ENCODE measurements around the gene COX18.

Gene COX18

GRCh38 chr4:73092868-73093267, 23.4 kb upstream of the COX18 start:
- no peak for DNase-seq (ENCODE audit: low read depth, low spot score)
- Histone ChIP-seq H3K9ac (ENCODE audit: insufficient read length, low read depth) (no peak overlapping the region), H3K36me3 (ENCODE audit: insufficient read depth, insufficient read length, low read length) (peaks cover 54% of the 10 kb centered on the region), H3K9me3 (ENCODE audit: insufficient read depth, low read length) (no peaks in the 10 kb centered on the region), H3K4me3 (ENCODE audit: insufficient read length, low read depth) (no peak overlapping the region), H3K4me1 (ENCODE audit: insufficient read depth, insufficient read length) (no peaks in the 10 kb centered on the region), H3K27me3 (ENCODE audit: insufficient read depth, insufficient read length) (no peaks in the 10 kb centered on the region)
- TF ChIP-seq YY1 (IDR thresholded peaks at IDR 0.05; ENCODE audit: insufficient read depth, insufficient read length) = no peak

GRCh38 chr4:73090738-73091137, 21.2 kb upstream of the COX18 start:
- Histone ChIP-seq H3K9me3 (ENCODE audit: insufficient read depth, low read length) (no peaks in the 10 kb centered on the region), H3K4me3 (ENCODE audit: insufficient read length, low read depth) (no peak overlapping the region), H3K27me3 (ENCODE audit: insufficient read depth, insufficient read length) (no peaks in the 10 kb centered on the region), H3K9ac (ENCODE audit: insufficient read length, low read depth) (no peak overlapping the region), H3K36me3 (ENCODE audit: insufficient read depth, insufficient read length, low read length) (peaks cover 37% of the 10 kb centered on the region), H3K4me1 (ENCODE audit: insufficient read depth, insufficient read length) (no peaks in the 10 kb centered on the region)
- TF ChIP-seq SUZ12 (IDR thresholded peaks at IDR 0.05; ENCODE audit: extremely low read depth, insufficient read depth, insufficient read length) (no peak), YY1 (IDR thresholded peaks at IDR 0.05; ENCODE audit: insufficient read depth, insufficient read length) (no peak), ZNF274 (IDR thresholded peaks at IDR 0.05; ENCODE audit: low read depth, low read length) (no peak)
- DNase-seq (ENCODE audit: low read depth, low spot score) = no peak

- no peaks in the 10 kb centered on the region for H3K9me3 ChIP-seq (ENCODE audit: insufficient read depth, low read length)
- DNase-seq (ENCODE audit: low read depth, low spot score) = no peak
- H3K9ac ChIP-seq (ENCODE audit: insufficient read length, low read depth) = no peak overlapping the region
- peaks cover 38% of the 10 kb centered on the region for H3K36me3 ChIP-seq (ENCODE audit: insufficient read depth, insufficient read length, low read length)
- H3K27me3 ChIP-seq (ENCODE audit: insufficient read depth, insufficient read length) = no peaks in the 10 kb centered on the region
- H3K4me1 ChIP-seq (ENCODE audit: insufficient read depth, insufficient read length) = no peaks in the 10 kb centered on the region
- no peak overlapping the region for H3K4me3 ChIP-seq (ENCODE audit: insufficient read length, low read depth)
- TF ChIP-seq ZNF274 (IDR thresholded peaks at IDR 0.05; ENCODE audit: low read depth, low read length) = no peak
- TF ChIP-seq SUZ12 (IDR thresholded peaks at IDR 0.05; ENCODE audit: extremely low read depth, insufficient read depth, insufficient read length) = no peak
- TF ChIP-seq YY1 (IDR thresholded peaks at IDR 0.05; ENCODE audit: insufficient read depth, insufficient read length) = no peak
These were observed 18.4 kb upstream of the COX18 start for GRCh38 chr4:73087871-73088270.

GRCh38 chr4:73086095-73086868, 16.8 kb upstream of the COX18 start:
- Histone ChIP-seq H3K9me3 (ENCODE audit: insufficient read depth, low read length) (no peaks in the 10 kb centered on the region), H3K4me3 (ENCODE audit: insufficient read length, low read depth) (no peak overlapping the region), H3K36me3 (ENCODE audit: insufficient read depth, insufficient read length, low read length) (peaks cover 29% of the 10 kb centered on the region), H3K9ac (ENCODE audit: insufficient read length, low read depth) (no peak overlapping the region), H3K27me3 (ENCODE audit: insufficient read depth, insufficient read length) (no peaks in the 10 kb centered on the region), H3K4me1 (ENCODE audit: insufficient read depth, insufficient read length) (no peaks in the 10 kb centered on the region)
- no peak for TF ChIP-seq YY1 (IDR thresholded peaks at IDR 0.05; ENCODE audit: insufficient read depth, insufficient read length)
- DNase-seq (ENCODE audit: low read depth, low spot score) = no peak

- Histone ChIP-seq H3K9me3 (ENCODE audit: insufficient read depth, low read length) (no peaks in the 10 kb centered on the region), H3K27me3 (ENCODE audit: insufficient read depth, insufficient read length) (no peaks in the 10 kb centered on the region), H3K4me1 (ENCODE audit: insufficient read depth, insufficient read length) (no peaks in the 10 kb centered on the region), H3K4me3 (ENCODE audit: insufficient read length, low read depth) (no peak overlapping the region), H3K36me3 (ENCODE audit: insufficient read depth, insufficient read length, low read length) (peaks cover 31% of the 10 kb centered on the region), H3K9ac (ENCODE audit: insufficient read length, low read depth) (no peak overlapping the region)
- DNase-seq (ENCODE audit: low read depth, low spot score) = no peak
- TF ChIP-seq YY1 (IDR thresholded peaks at IDR 0.05; ENCODE audit: insufficient read depth, insufficient read length) (no peak), SUZ12 (IDR thresholded peaks at IDR 0.05; ENCODE audit: extremely low read depth, insufficient read depth, insufficient read length) (no peak), ZNF274 (IDR thresholded peaks at IDR 0.05; ENCODE audit: low read depth, low read length) (no peak)
These were observed 11.3 kb upstream of the COX18 start for GRCh38 chr4:73080789-73081188.

DNA sequence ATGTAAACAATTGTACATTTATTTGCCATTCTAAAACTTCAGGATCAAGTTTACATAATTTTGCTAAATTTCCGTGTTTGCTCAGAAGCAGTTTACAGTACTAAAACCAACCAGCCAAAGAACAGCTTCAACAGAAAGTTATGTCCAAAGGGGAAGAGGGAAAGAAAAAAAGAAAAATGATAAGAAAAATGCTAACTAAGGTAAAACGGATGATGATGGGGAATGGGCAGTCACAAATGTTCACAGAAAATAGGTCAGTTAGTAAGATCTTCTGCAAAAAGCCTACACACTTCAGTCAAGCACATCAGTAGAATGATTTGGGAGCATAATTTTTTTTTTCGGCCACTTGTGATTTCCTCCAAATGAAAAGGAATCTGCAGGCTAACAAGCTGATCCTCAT, 6.3 kb upstream of the COX18 start:
- peaks cover 33% of the 10 kb centered on the region for H3K36me3 ChIP-seq (ENCODE audit: insufficient read depth, insufficient read length, low read length)
- H3K4me3 ChIP-seq (ENCODE audit: insufficient read length, low read depth) = no peak overlapping the region
- no peak for TF ChIP-seq YY1 (IDR thresholded peaks at IDR 0.05; ENCODE audit: insufficient read depth, insufficient read length)
- no peak for TF ChIP-seq ZNF274 (IDR thresholded peaks at IDR 0.05; ENCODE audit: low read depth, low read length)
- no peak for TF ChIP-seq SUZ12 (IDR thresholded peaks at IDR 0.05; ENCODE audit: extremely low read depth, insufficient read depth, insufficient read length)
- no peaks in the 10 kb centered on the region for H3K9me3 ChIP-seq (ENCODE audit: insufficient read depth, low read length)
- no peak overlapping the region for H3K9ac ChIP-seq (ENCODE audit: insufficient read length, low read depth)
- no peaks in the 10 kb centered on the region for H3K27me3 ChIP-seq (ENCODE audit: insufficient read depth, insufficient read length)
- DNase-seq (ENCODE audit: low read depth, low spot score) = no peak
- no peaks in the 10 kb centered on the region for H3K4me1 ChIP-seq (ENCODE audit: insufficient read depth, insufficient read length)

DNA sequence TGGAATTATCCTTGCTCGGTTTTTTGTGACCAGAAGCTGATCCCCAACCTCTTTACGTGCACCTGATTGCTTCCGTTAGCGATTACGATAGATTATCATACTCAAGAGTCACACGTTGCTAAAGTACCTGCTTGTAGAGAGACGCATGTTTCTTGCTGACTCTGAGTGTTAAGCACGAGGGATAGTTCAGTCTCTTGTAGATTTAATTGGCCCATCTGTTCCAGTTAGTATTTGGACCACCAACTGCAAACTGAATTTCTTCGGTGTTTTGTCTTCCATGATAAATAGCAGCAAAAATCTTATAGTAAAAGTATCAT, 516 bp upstream of the COX18 start:
- DNase-seq (ENCODE audit: low read depth, low spot score) = no peak
- no peaks in the 10 kb centered on the region for H3K4me1 ChIP-seq (ENCODE audit: insufficient read depth, insufficient read length)
- TF ChIP-seq YY1 (IDR thresholded peaks at IDR 0.05; ENCODE audit: insufficient read depth, insufficient read length) (no peak), ZNF274 (IDR thresholded peaks at IDR 0.05; ENCODE audit: low read depth, low read length) (no peak), SUZ12 (IDR thresholded peaks at IDR 0.05; ENCODE audit: extremely low read depth, insufficient read depth, insufficient read length) (no peak)
- no peaks in the 10 kb centered on the region for H3K9me3 ChIP-seq (ENCODE audit: insufficient read depth, low read length)
- peak overlapping the region; percentile 92 for H3K4me3 ChIP-seq (ENCODE audit: insufficient read length, low read depth)
- peaks cover 15% of the 10 kb centered on the region for H3K36me3 ChIP-seq (ENCODE audit: insufficient read depth, insufficient read length, low read length)
- H3K9ac ChIP-seq (ENCODE audit: insufficient read length, low read depth) = peak overlapping the region; percentile 80
- H3K27me3 ChIP-seq (ENCODE audit: insufficient read depth, insufficient read length) = no peaks in the 10 kb centered on the region
